ENCODE measurements around the gene TRIM2. TPM values are rescaled to one million over a fixed set of nuclear protein-coding genes. Genes with fewer than 3 reads are reported as not detected.

TRIM2 gene
- total RNA-seq, 1 donor from 2014 or later = 120 TPM

- DNase-seq = no peak
- Mint-ChIP-seq H3K4me1 (ENCODE audit: low read depth, unreplicated experiment) (peaks cover 33% of the 10 kb centered on the region), H3K9me3 (ENCODE audit: unreplicated experiment) (peaks cover 14% of the 10 kb centered on the region), H3K27ac (ENCODE audit: unreplicated experiment) (no peak overlapping the region), H3K36me3 (ENCODE audit: unreplicated experiment) (no peaks in the 10 kb centered on the region), H3K27me3 (ENCODE audit: unreplicated experiment) (peaks cover 9% of the 10 kb centered on the region), H3K4me3 (ENCODE audit: unreplicated experiment) (no peak overlapping the region)
- no peak for TF ChIP-seq CTCF (IDR thresholded peaks at IDR 0.05; ENCODE audit: partially characterized antibody, unreplicated experiment)
Measured at GRCh38 chr4:153220682-153221395, 16.6 kb downstream of the TRIM2 start.

GRCh38 chr4:153221783-153222706 lies 17.8 kb downstream of the TRIM2 start:
- Mint-ChIP-seq H3K27me3 (ENCODE audit: unreplicated experiment) (peaks cover 9% of the 10 kb centered on the region), H3K4me3 (ENCODE audit: unreplicated experiment) (peak overlapping the region; percentile 93), H3K27ac (ENCODE audit: unreplicated experiment) (peak overlapping the region; percentile 97), H3K36me3 (ENCODE audit: unreplicated experiment) (no peaks in the 10 kb centered on the region), H3K9me3 (ENCODE audit: unreplicated experiment) (peaks cover 14% of the 10 kb centered on the region), H3K4me1 (ENCODE audit: low read depth, unreplicated experiment) (peaks cover 27% of the 10 kb centered on the region)
- peak; percentile 34 for DNase-seq
- no peak for TF ChIP-seq CTCF (IDR thresholded peaks at IDR 0.05; ENCODE audit: partially characterized antibody, unreplicated experiment)

- Mint-ChIP-seq H3K27me3 (ENCODE audit: unreplicated experiment) (peaks cover 9% of the 10 kb centered on the region), H3K9me3 (ENCODE audit: unreplicated experiment) (peaks cover 16% of the 10 kb centered on the region), H3K4me3 (ENCODE audit: unreplicated experiment) (peak overlapping the region; percentile 93), H3K36me3 (ENCODE audit: unreplicated experiment) (no peaks in the 10 kb centered on the region), H3K4me1 (ENCODE audit: low read depth, unreplicated experiment) (peaks cover 31% of the 10 kb centered on the region), H3K27ac (ENCODE audit: unreplicated experiment) (peak overlapping the region; percentile 97)
- no peak for TF ChIP-seq CTCF (IDR thresholded peaks at IDR 0.05; ENCODE audit: partially characterized antibody, unreplicated experiment)
- peak; percentile 74 for DNase-seq
Measured at GRCh38 chr4:153222707-153223426, 18.6 kb downstream of the TRIM2 start.

GRCh38 chr4:153223427-153223801 lies 19.2 kb downstream of the TRIM2 start:
- peaks cover 19% of the 10 kb centered on the region for H3K9me3 Mint-ChIP-seq (ENCODE audit: unreplicated experiment)
- H3K4me1 Mint-ChIP-seq (ENCODE audit: low read depth, unreplicated experiment) = peaks cover 37% of the 10 kb centered on the region
- H3K36me3 Mint-ChIP-seq (ENCODE audit: unreplicated experiment) = no peaks in the 10 kb centered on the region
- no peak for TF ChIP-seq CTCF (IDR thresholded peaks at IDR 0.05; ENCODE audit: partially characterized antibody, unreplicated experiment)
- peak overlapping the region; percentile 85 for H3K27ac Mint-ChIP-seq (ENCODE audit: unreplicated experiment)
- no peak for DNase-seq
- peaks cover 9% of the 10 kb centered on the region for H3K27me3 Mint-ChIP-seq (ENCODE audit: unreplicated experiment)
- peak overlapping the region; percentile 88 for H3K4me3 Mint-ChIP-seq (ENCODE audit: unreplicated experiment)

All from glutamatergic neuron (in vitro differentiated cells).